Spinal cord (tissue), 10 donors: ENCODE results near the gene ARID2. TPM values are rescaled to one million over a fixed set of nuclear protein-coding genes. Genes with fewer than 3 reads are reported as not detected.

Source experiments
- DNase-seq, 6 donors: peaks; one replicate each; pipeline versions ENCODE4 v3.0.0 to v3.0.0-alpha.2; 2013 to 2015; ENCODE audit warnings: low spot score in 6 of 6, low read depth in 4 of 6
- H3K27ac ChIP-seq: one replicate; pipeline ENCODE4 v1.5.1; 2013; ENCODE audit warnings: low read depth, low read length, control low read depth
- H3K27me3 ChIP-seq: one replicate; pipeline ENCODE4 v1.6.1; 2013; ENCODE audit warnings: low read length; ENCODE audit not compliant: control insufficient read depth, insufficient read depth
- H3K36me3 ChIP-seq: one replicate; pipeline ENCODE4 v1.6.1; 2013; ENCODE audit warnings: low read length; ENCODE audit not compliant: control insufficient read depth, insufficient read depth
- H3K4me1 ChIP-seq: one replicate; pipeline ENCODE4 v1.6.1; 2013; ENCODE audit warnings: low read length; ENCODE audit not compliant: control insufficient read depth, insufficient read depth
- H3K4me3 ChIP-seq: one replicate; pipeline ENCODE4 v1.5.1; 2013; ENCODE audit warnings: low read depth, low read length, control low read depth
- H3K9me3 ChIP-seq: one replicate; pipeline ENCODE4 v1.6.1; 2013; ENCODE audit warnings: low read length; ENCODE audit not compliant: control insufficient read depth, insufficient read depth
- WGBS: methylation state at CpG from one replicate; pipeline ENCODE4 v1.1.5; 2013; ENCODE audit warnings: missing lambda C conversion rate; ENCODE audit not compliant: insufficient coverage; 5-methylcytosine and 5-hydroxymethylcytosine counted together
- polyA plus RNA-seq, 2 donors: library from polyadenylated mRNA; unstranded; fragments of 120-200 nt; gene quantifications; one replicate each; pipeline ENCODE4 v1.2.1, GENCODE V29; 2013; ENCODE audit not compliant: insufficient read length in 2 of 2
- total RNA-seq, 2 donors: library from RNA; depleted of rRNA in 1 of 2; stranded (reverse); fragments of 120-200 nt in 1 of 2; fragments of >200 nt in 1 of 2; gene quantifications; one replicate each; pipeline versions ENCODE4 v1.2.3 to v1.2.4, GENCODE V29; 2013 to 2014
- donor health status: healthy.

ARID2 gene
- total and polyA plus RNA-seq, 4 donors = 16.3 to 53.2 (median 27.5) TPM

DNA sequence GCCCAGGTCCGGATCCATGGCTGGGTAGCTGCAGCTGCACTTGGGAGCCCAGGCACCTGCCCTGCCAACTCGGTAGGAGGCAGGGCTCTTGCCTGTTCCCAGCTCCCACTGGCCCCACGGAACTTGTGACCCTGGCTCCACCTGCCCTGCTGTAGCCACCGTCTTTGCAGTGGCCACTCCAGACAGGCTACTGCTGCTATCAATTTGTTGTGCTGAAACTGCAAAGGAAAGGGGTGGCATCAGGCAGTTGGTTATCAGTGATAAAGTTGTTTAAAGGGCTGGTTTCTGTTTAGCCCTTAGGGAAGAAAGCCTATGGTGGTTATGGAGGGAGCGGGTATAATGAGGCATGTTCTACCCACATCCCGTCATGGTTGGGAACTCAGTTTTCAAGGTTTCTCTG lies 32.1 kb upstream of the ARID2 start:
- peaks cover 6% of the 10 kb centered on the region for H3K9me3 ChIP-seq
- DNase-seq = no peak
- H3K4me3 ChIP-seq = no peak overlapping the region
- peaks cover 10% of the 10 kb centered on the region for H3K36me3 ChIP-seq
- WGBS = 95% methylated on average over 4 of the region's 6 CpGs
- H3K4me1 ChIP-seq = no peaks in the 10 kb centered on the region
- no peak overlapping the region for H3K27ac ChIP-seq
- no peaks in the 10 kb centered on the region for H3K27me3 ChIP-seq

GRCh38 chr12:45701296-45701695 lies 28.2 kb upstream of the ARID2 start:
- Histone ChIP-seq H3K4me3 (no peak overlapping the region), H3K27me3 (no peaks in the 10 kb centered on the region), H3K9me3 (peaks cover 4% of the 10 kb centered on the region), H3K27ac (no peak overlapping the region), H3K4me1 (no peaks in the 10 kb centered on the region), H3K36me3 (peaks cover 7% of the 10 kb centered on the region)
- 67% methylated on average over 3 of the region's 4 CpGs for WGBS
- no peak for DNase-seq

- no peak overlapping the region for H3K4me3 ChIP-seq
- H3K27ac ChIP-seq = no peak overlapping the region
- H3K36me3 ChIP-seq = no peaks in the 10 kb centered on the region
- H3K9me3 ChIP-seq = no peaks in the 10 kb centered on the region
- no peaks in the 10 kb centered on the region for H3K27me3 ChIP-seq
- no peak for DNase-seq
- H3K4me1 ChIP-seq = no peaks in the 10 kb centered on the region
These were observed 25.6 kb upstream of the ARID2 start for GRCh38 chr12:45703942-45704341.

DNA sequence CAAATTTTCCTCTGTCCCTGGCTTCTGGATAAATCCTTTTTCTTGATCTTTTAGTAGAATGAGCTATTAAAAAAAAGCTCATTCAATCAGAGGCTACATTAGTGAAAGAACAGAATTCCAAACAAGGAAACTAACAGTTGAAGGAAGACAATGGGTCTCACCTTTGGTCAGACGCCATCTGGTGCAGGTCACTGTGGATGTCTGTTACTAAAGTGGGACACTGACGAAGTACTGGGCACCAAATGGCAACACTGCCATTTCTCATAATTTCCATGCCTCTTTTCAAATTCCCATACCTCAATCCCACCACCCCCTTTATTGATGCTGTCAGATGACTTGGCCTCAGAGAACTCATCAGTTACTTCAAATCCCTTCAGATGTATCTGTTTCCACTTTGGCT lies 24.5 kb upstream of the ARID2 start:
- H3K4me3 ChIP-seq = no peak overlapping the region
- WGBS = 90% methylated on average over 2 of the region's 2 CpGs
- H3K9me3 ChIP-seq = no peaks in the 10 kb centered on the region
- DNase-seq = no peak
- no peak overlapping the region for H3K27ac ChIP-seq
- no peaks in the 10 kb centered on the region for H3K27me3 ChIP-seq
- H3K36me3 ChIP-seq = no peaks in the 10 kb centered on the region
- no peaks in the 10 kb centered on the region for H3K4me1 ChIP-seq

GRCh38 chr12:45705404-45705803 lies 24.1 kb upstream of the ARID2 start:
- 85% methylated on average over 2 of the region's 2 CpGs for WGBS

DNA sequence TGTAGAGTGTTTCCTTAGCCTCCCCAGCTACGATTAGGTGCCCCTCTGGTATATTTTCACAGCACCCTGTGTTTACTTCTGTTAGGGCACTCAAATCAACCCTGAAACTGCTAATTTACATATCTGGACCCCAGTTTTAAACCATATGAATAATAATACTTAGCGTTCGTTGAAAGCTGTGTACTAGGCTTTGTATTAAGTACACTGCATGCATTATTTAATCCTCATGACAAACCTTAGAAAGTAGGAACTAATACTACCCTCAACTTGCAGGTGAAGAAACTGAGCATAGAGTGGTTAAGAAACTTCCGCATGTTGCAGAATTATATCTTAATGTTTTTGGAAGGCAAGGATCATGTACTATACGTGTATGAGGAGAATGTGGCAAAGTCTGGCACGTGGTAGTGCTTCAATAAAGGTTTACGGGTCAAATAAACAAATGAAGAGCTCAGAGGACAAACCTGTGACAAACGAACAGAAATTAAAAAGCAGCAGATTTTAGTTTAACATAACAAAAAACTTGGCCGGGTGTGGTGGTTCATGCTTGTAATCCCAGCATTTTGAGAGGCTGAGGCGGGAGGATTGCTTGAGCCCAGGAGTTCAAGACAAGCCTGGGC lies 22.2 kb upstream of the ARID2 start:
- no peak overlapping the region for H3K4me3 ChIP-seq

More at GRCh38 chr12:45705404-45705803, 24.1 kb upstream of the ARID2 start:
- H3K27ac ChIP-seq = no peak overlapping the region
- no peaks in the 10 kb centered on the region for H3K27me3 ChIP-seq
- no peak for DNase-seq
- H3K9me3 ChIP-seq = no peaks in the 10 kb centered on the region
- H3K4me3 ChIP-seq = no peak overlapping the region
- H3K4me1 ChIP-seq = no peaks in the 10 kb centered on the region
- no peaks in the 10 kb centered on the region for H3K36me3 ChIP-seq

GRCh38 chr12:45708363-45708762 lies 21.1 kb upstream of the ARID2 start:
- H3K27me3 ChIP-seq = no peaks in the 10 kb centered on the region
- no peaks in the 10 kb centered on the region for H3K4me1 ChIP-seq
- H3K9me3 ChIP-seq = no peaks in the 10 kb centered on the region
- H3K4me3 ChIP-seq = no peak overlapping the region
- H3K27ac ChIP-seq = no peak overlapping the region
- no peak for DNase-seq
- H3K36me3 ChIP-seq = no peaks in the 10 kb centered on the region

More for the DNA sequence above, 22.2 kb upstream of the ARID2 start:
- no peak for DNase-seq
- Histone ChIP-seq H3K36me3 (no peaks in the 10 kb centered on the region), H3K27ac (no peak overlapping the region), H3K9me3 (no peaks in the 10 kb centered on the region), H3K4me1 (no peaks in the 10 kb centered on the region), H3K27me3 (no peaks in the 10 kb centered on the region)
- WGBS = 73% methylated on average over 5 of the region's 10 CpGs

GRCh38 chr12:45708901-45709300 lies 20.6 kb upstream of the ARID2 start:
- no peak for DNase-seq
- no peaks in the 10 kb centered on the region for H3K27me3 ChIP-seq
- no peaks in the 10 kb centered on the region for H3K4me1 ChIP-seq
- H3K9me3 ChIP-seq = no peaks in the 10 kb centered on the region
- no peaks in the 10 kb centered on the region for H3K36me3 ChIP-seq
- no peak overlapping the region for H3K4me3 ChIP-seq
- H3K27ac ChIP-seq = no peak overlapping the region
- WGBS = no CpG with 5 or more reads among the region's 2 CpGs

GRCh38 chr12:45712319-45712718 lies 17.2 kb upstream of the ARID2 start:
- H3K27me3 ChIP-seq = no peaks in the 10 kb centered on the region
- H3K4me3 ChIP-seq = no peak overlapping the region
- WGBS = 100% methylated on average over 3 of the region's 4 CpGs
- H3K4me1 ChIP-seq = no peaks in the 10 kb centered on the region
- no peak for DNase-seq
- no peak overlapping the region for H3K27ac ChIP-seq
- no peaks in the 10 kb centered on the region for H3K36me3 ChIP-seq
- H3K9me3 ChIP-seq = no peaks in the 10 kb centered on the region

- Histone ChIP-seq H3K27ac (no peak overlapping the region), H3K36me3 (no peaks in the 10 kb centered on the region), H3K4me1 (no peaks in the 10 kb centered on the region), H3K27me3 (no peaks in the 10 kb centered on the region), H3K9me3 (no peaks in the 10 kb centered on the region), H3K4me3 (no peak overlapping the region)
- DNase-seq = no peak
- whole genome bisulfite sequencing = no CpG with 5 or more reads among the region's 2 CpGs
These were observed 16.4 kb upstream of the ARID2 start for GRCh38 chr12:45713078-45713477.
